Central memory CD8-positive, alpha-beta T cell (primary cell): ENCODE results near the gene KCND2.

Source experiments
- ATAC-seq: fragments of 150-1000 bp; cut with Tn5 transposase; replicated peaks from 2 replicates; pipeline ENCODE4 v1.10.0; 2022; ENCODE audit warnings: mild to moderate bottlenecking, moderate FRiP score, moderate number of reproducible peaks; ENCODE audit not compliant: poor library complexity, severe bottlenecking; ENCODE audit errors: extremely low read depth
- DNase-seq, 2 donors: peaks; one replicate each; pipeline ENCODE4 v3.0.0; 2021; ENCODE audit warnings: low spot score in 2 of 2
- H3K27ac Mint-ChIP-seq: one replicate; pipeline ENCODE4 v1.8.0; 2022; ENCODE audit warnings: low read depth, mild to moderate bottlenecking, moderate library complexity, mixed read lengths
- H3K27me3 Mint-ChIP-seq: one replicate; pipeline ENCODE4 v1.8.0; 2022; ENCODE audit warnings: mixed read lengths
- H3K36me3 Mint-ChIP-seq: one replicate; pipeline ENCODE4 v1.8.0; 2022; ENCODE audit warnings: mild to moderate bottlenecking, moderate library complexity, mixed read lengths; ENCODE audit not compliant: insufficient read depth
- H3K4me1 Mint-ChIP-seq: one replicate; pipeline ENCODE4 v1.8.0; 2022; ENCODE audit warnings: mixed read lengths
- H3K4me3 Mint-ChIP-seq: one replicate; pipeline ENCODE4 v1.8.0; 2022; ENCODE audit warnings: mild to moderate bottlenecking, moderate library complexity, mixed read lengths
- H3K9me3 Mint-ChIP-seq: one replicate; pipeline ENCODE4 v1.8.0; 2022; ENCODE audit warnings: mixed read lengths

Gene KCND2

GRCh38 chr7:120480930-120481329 is 208.0 kb downstream of the KCND2 start:
- peaks cover 20% of the 10 kb centered on the region for H3K9me3 Mint-ChIP-seq
- no peaks in the 10 kb centered on the region for H3K4me1 Mint-ChIP-seq
- no peaks in the 10 kb centered on the region for H3K27me3 Mint-ChIP-seq
- H3K36me3 Mint-ChIP-seq: no peaks in the 10 kb centered on the region
- no peak overlapping the region for H3K27ac Mint-ChIP-seq
- DNase-seq (no peak), ATAC-seq (no peak)
- no peak overlapping the region for H3K4me3 Mint-ChIP-seq

GRCh38 chr7:120486164-120486563 is 213.2 kb downstream of the KCND2 start:
- no peak for ATAC-seq
- Mint-ChIP-seq H3K36me3 (no peaks in the 10 kb centered on the region), H3K4me1 (no peaks in the 10 kb centered on the region), H3K27me3 (no peaks in the 10 kb centered on the region), H3K27ac (no peak overlapping the region), H3K4me3 (no peak overlapping the region), H3K9me3 (peaks cover 26% of the 10 kb centered on the region)
- DNase-seq: no peak

- ATAC-seq (no peak), DNase-seq (no peak)
- Mint-ChIP-seq H3K27ac (no peak overlapping the region), H3K4me3 (no peak overlapping the region), H3K36me3 (no peaks in the 10 kb centered on the region), H3K4me1 (no peaks in the 10 kb centered on the region), H3K9me3 (peaks cover 6% of the 10 kb centered on the region), H3K27me3 (no peaks in the 10 kb centered on the region)
These were observed 229.2 kb downstream of the KCND2 start for GRCh38 chr7:120502132-120502531.

- peak overlapping the region; percentile 8 for H3K27ac Mint-ChIP-seq
- no peak for ATAC-seq
- peaks cover 6% of the 10 kb centered on the region for H3K9me3 Mint-ChIP-seq
- DNase-seq: no peak
- H3K36me3 Mint-ChIP-seq: no peaks in the 10 kb centered on the region
- no peak overlapping the region for H3K4me3 Mint-ChIP-seq
- no peaks in the 10 kb centered on the region for H3K4me1 Mint-ChIP-seq
- H3K27me3 Mint-ChIP-seq: no peaks in the 10 kb centered on the region
These were observed 229.8 kb downstream of the KCND2 start for GRCh38 chr7:120502825-120503224.

GRCh38 chr7:120504386-120504785 is 231.4 kb downstream of the KCND2 start:
- H3K4me1 Mint-ChIP-seq: no peaks in the 10 kb centered on the region
- DNase-seq (no peak), ATAC-seq (no peak)
- H3K27me3 Mint-ChIP-seq: no peaks in the 10 kb centered on the region
- H3K36me3 Mint-ChIP-seq: no peaks in the 10 kb centered on the region
- no peak overlapping the region for H3K27ac Mint-ChIP-seq
- H3K9me3 Mint-ChIP-seq: peaks cover 6% of the 10 kb centered on the region
- H3K4me3 Mint-ChIP-seq: no peak overlapping the region

- H3K36me3 Mint-ChIP-seq: no peaks in the 10 kb centered on the region
- no peaks in the 10 kb centered on the region for H3K4me1 Mint-ChIP-seq
- ATAC-seq (no peak), DNase-seq (no peak)
- H3K27ac Mint-ChIP-seq: no peak overlapping the region
- peaks cover 7% of the 10 kb centered on the region for H3K9me3 Mint-ChIP-seq
- no peaks in the 10 kb centered on the region for H3K27me3 Mint-ChIP-seq
- no peak overlapping the region for H3K4me3 Mint-ChIP-seq
These were observed 232.8 kb downstream of the KCND2 start for GRCh38 chr7:120505770-120506169.

- H3K27me3 Mint-ChIP-seq: no peaks in the 10 kb centered on the region
- ATAC-seq (no peak), DNase-seq (no peak)
- no peak overlapping the region for H3K27ac Mint-ChIP-seq
- no peaks in the 10 kb centered on the region for H3K4me1 Mint-ChIP-seq
- H3K9me3 Mint-ChIP-seq: peaks cover 7% of the 10 kb centered on the region
- no peak overlapping the region for H3K4me3 Mint-ChIP-seq
- H3K36me3 Mint-ChIP-seq: no peaks in the 10 kb centered on the region
These were observed 239.7 kb downstream of the KCND2 start for GRCh38 chr7:120512701-120513100.

- DNase-seq (no peak), ATAC-seq (no peak)
- Mint-ChIP-seq H3K4me1 (no peaks in the 10 kb centered on the region), H3K27ac (no peak overlapping the region), H3K9me3 (peaks cover 19% of the 10 kb centered on the region), H3K36me3 (no peaks in the 10 kb centered on the region), H3K27me3 (no peaks in the 10 kb centered on the region), H3K4me3 (no peak overlapping the region)
These were observed 246.2 kb downstream of the KCND2 start for GRCh38 chr7:120519224-120519623.

- no peak overlapping the region for H3K27ac Mint-ChIP-seq
- H3K9me3 Mint-ChIP-seq: peaks cover 27% of the 10 kb centered on the region
- H3K4me1 Mint-ChIP-seq: no peaks in the 10 kb centered on the region
- H3K36me3 Mint-ChIP-seq: no peaks in the 10 kb centered on the region
- DNase-seq (no peak), ATAC-seq (no peak)
- no peak overlapping the region for H3K4me3 Mint-ChIP-seq
- H3K27me3 Mint-ChIP-seq: no peaks in the 10 kb centered on the region
These were observed 249.1 kb downstream of the KCND2 start for GRCh38 chr7:120521761-120522737.

GRCh38 chr7:120523985-120524384 is 251.0 kb downstream of the KCND2 start:
- Mint-ChIP-seq H3K4me1 (no peaks in the 10 kb centered on the region), H3K4me3 (no peak overlapping the region), H3K27me3 (no peaks in the 10 kb centered on the region), H3K27ac (no peak overlapping the region), H3K9me3 (peaks cover 22% of the 10 kb centered on the region), H3K36me3 (no peaks in the 10 kb centered on the region)
- no peak for DNase-seq
- no peak for ATAC-seq

- H3K9me3 Mint-ChIP-seq: peaks cover 24% of the 10 kb centered on the region
- H3K4me1 Mint-ChIP-seq: no peaks in the 10 kb centered on the region
- no peak overlapping the region for H3K27ac Mint-ChIP-seq
- DNase-seq (no peak), ATAC-seq (no peak)
- H3K27me3 Mint-ChIP-seq: no peaks in the 10 kb centered on the region
- H3K4me3 Mint-ChIP-seq: no peak overlapping the region
- H3K36me3 Mint-ChIP-seq: no peaks in the 10 kb centered on the region
These were observed 254.0 kb downstream of the KCND2 start for GRCh38 chr7:120526902-120527509.

GRCh38 chr7:120529736-120530135 is 256.8 kb downstream of the KCND2 start:
- no peak overlapping the region for H3K4me3 Mint-ChIP-seq
- H3K9me3 Mint-ChIP-seq: peaks cover 22% of the 10 kb centered on the region

GRCh38 chr7:120538335-120538734 is 265.4 kb downstream of the KCND2 start:
- Mint-ChIP-seq H3K4me3 (no peak overlapping the region), H3K9me3 (peaks cover 6% of the 10 kb centered on the region), H3K27me3 (no peaks in the 10 kb centered on the region), H3K36me3 (no peaks in the 10 kb centered on the region), H3K4me1 (no peaks in the 10 kb centered on the region), H3K27ac (no peak overlapping the region)
- DNase-seq: no peak
- no peak for ATAC-seq

More at GRCh38 chr7:120529736-120530135, 256.8 kb downstream of the KCND2 start:
- DNase-seq (no peak), ATAC-seq (no peak)
- Mint-ChIP-seq H3K27ac (no peak overlapping the region), H3K36me3 (no peaks in the 10 kb centered on the region), H3K27me3 (no peaks in the 10 kb centered on the region), H3K4me1 (no peaks in the 10 kb centered on the region)
